Stomach (tissue), 9 donors: ENCODE results near the gene ATP5F1E. TPM values are rescaled to one million over a fixed set of nuclear protein-coding genes. Genes with fewer than 3 reads are reported as not detected.

Source experiments
- DNase-seq, 2 donors: peaks; one replicate each; pipeline versions ENCODE4 v3.0.0 to v3.0.0-alpha.2; 2013 to 2019
- H3K27ac ChIP-seq, 5 donors: fragments of 200-600 bp in 4 of 5; sonication (generic) in 4 of 5; one replicate each; pipeline ENCODE4 v1.5.1; 2013 to 2019; ENCODE audit warnings: mild to moderate bottlenecking in 1 of 5, moderate library complexity in 1 of 5
- H3K27me3 ChIP-seq, 3 donors: fragments of 200-600 bp; sonication (generic); one replicate each; pipeline ENCODE4 v1.5.1; 2017 to 2019; ENCODE audit warnings: mixed run types in 1 of 3
- H3K36me3 ChIP-seq, 4 donors: fragments of 200-600 bp; sonication (generic); 1 replicate in 3 of 4; 2 replicates in 1 of 4; pipeline ENCODE4 v1.5.1; 2016 to 2019
- H3K4me1 ChIP-seq, 4 donors: fragments of 200-600 bp; sonication (generic); one replicate each; pipeline ENCODE4 v1.5.1; 2016 to 2019
- H3K4me3 ChIP-seq, 4 donors: fragments of 200-600 bp; sonication (generic) in 3 of 4; one replicate each; pipeline ENCODE4 v1.5.1; 2016 to 2019; ENCODE audit warnings: mild to moderate bottlenecking in 1 of 4
- H3K9me3 ChIP-seq, 4 donors: fragments of 200-600 bp; sonication (generic); one replicate each; pipeline ENCODE4 v1.5.1; 2016 to 2019
- CTCF ChIP-seq, 7 experiments: fragments of 450-650 bp in 4 of 7; fragments of 200-600 bp in 3 of 7; sonication (generic) in 3 of 7; IDR thresholded peaks; one replicate each; pipeline ENCODE4 v1.5.1; 2016 to 2019; ENCODE audit warnings: antibody characterized with exemption in 7 of 7, control low read depth in 2 of 7, mild to moderate bottlenecking in 1 of 7
- EP300 ChIP-seq: sonication (generic); formaldehyde crosslinking; IDR thresholded peaks from one replicate; pipeline ENCODE4 v1.6.1; 2017; ENCODE audit warnings: antibody characterized with exemption
- POLR2A ChIP-seq, 4 donors: fragments of 450-650 bp; IDR thresholded peaks; one replicate each; pipeline ENCODE4 v1.6.1; 2016; ENCODE audit warnings: antibody characterized with exemption in 4 of 4, control low read depth in 2 of 4, mild to moderate bottlenecking in 1 of 4, moderate library complexity in 1 of 4
- POLR2AphosphoS5 ChIP-seq, 3 donors: sonication (generic); formaldehyde crosslinking; IDR thresholded peaks; one replicate each; pipeline ENCODE4 v1.6.1; 2016; ENCODE audit warnings: antibody characterized with exemption in 3 of 3
- WGBS, 5 donors: extraction: QIAGEN DNeasy Blood & Tissue Kit in 3 of 5; methylation state at CpG; one replicate each; pipeline versions ENCODE4 v1.1.5 to v1.1.7; 2013 to 2018; 5-methylcytosine and 5-hydroxymethylcytosine counted together
- intact Hi-C: fragments of 100-400 bp; cut with DNase I; formaldehyde crosslinking; loops from one replicate; pipeline ENCODE4 v1.15.1; 2023; ENCODE audit warnings: low total_unique reads
- polyA plus RNA-seq, 3 donors: library from polyadenylated mRNA; stranded (reverse); fragments of 200-250 nt; gene quantifications; one replicate each; pipeline ENCODE4 v1.2.3, GENCODE V29; 2013
- total RNA-seq, 5 donors: library from RNA; depleted of rRNA; stranded (reverse); fragments of >200 nt; gene quantifications; one replicate each; pipeline versions ENCODE4 v1.1.0 to v1.2.3, GENCODE V29; 2014 to 2016
- donor health status: healthy with polysubstance abuse.
- donor health status: Bipolar disorder and iron deficiency.
- donor health status: healthy.

ATP5F1E gene
- total and polyA plus RNA-seq, 8 donors, result 20.4 to 101 (median 43.9) TPM

GRCh38 chr20:59027741-59028320, 4.3 kb downstream of the ATP5F1E start:
- H3K27ac ChIP-seq, result no peak overlapping the region
- H3K4me1 ChIP-seq, result peaks cover 32 to 65% (median 52%) of the 10 kb centered on the region in 4 donors
- 85 to 89% (median 86%) methylated on average over 8 of the region's 8 CpGs for WGBS, 5 donors
- TF ChIP-seq EP300, result no peak
- no peak for TF ChIP-seq POLR2AphosphoS5 (IDR thresholded peaks at IDR 0.05)
- TF ChIP-seq POLR2A (IDR thresholded peaks at IDR 0.05), result no peak
- no peak for TF ChIP-seq CTCF (IDR thresholded peaks at IDR 0.05)
- H3K4me3 ChIP-seq, result no peak overlapping the region
- no peak for DNase-seq
- intact Hi-C loops, result no loop called here
- H3K36me3 ChIP-seq, result peaks cover 29 to 73% (median 69%) of the 10 kb centered on the region in 4 donors
- H3K27me3 ChIP-seq, result no peaks in the 10 kb centered on the region
- H3K9me3 ChIP-seq, result no peaks in the 10 kb centered on the region

DNA sequence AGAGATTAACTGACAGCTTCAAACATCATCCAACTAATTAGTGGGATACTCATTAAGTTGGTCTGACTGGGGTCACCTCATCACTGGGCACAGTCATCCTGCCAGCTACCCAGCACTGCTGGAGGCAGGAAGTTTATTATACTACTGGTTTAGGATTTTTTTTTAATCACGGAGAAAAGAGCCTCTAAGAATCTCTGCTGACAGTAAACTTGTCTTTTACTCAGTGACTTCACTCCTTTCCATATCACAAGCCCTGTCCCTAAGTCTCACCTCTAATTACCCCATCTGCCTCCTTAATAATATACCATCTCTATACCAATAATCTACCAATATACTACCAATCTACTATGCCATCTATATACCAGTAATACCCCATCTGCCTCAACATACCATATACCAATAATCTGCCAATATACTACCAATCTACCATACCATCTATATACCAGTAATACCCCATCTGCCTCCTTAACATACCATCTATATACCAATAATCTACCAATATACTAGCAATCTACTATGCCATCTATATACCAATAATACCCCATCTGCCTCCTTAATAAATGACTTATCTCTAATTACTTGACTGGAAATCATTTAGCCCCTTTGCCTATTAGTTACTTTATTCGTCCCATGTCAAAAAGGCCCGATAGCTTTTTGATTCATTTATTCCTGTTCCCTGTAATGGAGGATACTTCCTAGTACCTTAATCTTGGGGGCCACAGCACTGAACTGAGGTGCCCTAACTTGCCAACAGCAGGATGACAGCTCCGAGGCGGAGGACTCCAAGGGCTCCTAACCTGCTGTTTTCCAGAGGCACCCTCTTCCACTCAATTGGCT, 5.0 kb downstream of the ATP5F1E start:
- Histone ChIP-seq H3K4me3 (no peak overlapping the region), H3K4me1 (peaks cover 32 to 63% (median 49%) of the 10 kb centered on the region in 4 donors), H3K27me3 (no peaks in the 10 kb centered on the region), H3K9me3 (no peaks in the 10 kb centered on the region), H3K36me3 (peaks cover 32 to 80% (median 74%) of the 10 kb centered on the region in 4 donors), H3K27ac (no peak overlapping the region)
- no peak for DNase-seq
- WGBS, 5 donors, result 81 to 87% (median 86%) methylated on average over 5 of the region's 5 CpGs
- TF ChIP-seq POLR2AphosphoS5 (IDR thresholded peaks at IDR 0.05), result no peak
- TF ChIP-seq POLR2A (IDR thresholded peaks at IDR 0.05), result no peak
- TF ChIP-seq CTCF (IDR thresholded peaks at IDR 0.05), result no peak
- no peak for TF ChIP-seq EP300
- intact Hi-C loops, result no loop called here

DNA sequence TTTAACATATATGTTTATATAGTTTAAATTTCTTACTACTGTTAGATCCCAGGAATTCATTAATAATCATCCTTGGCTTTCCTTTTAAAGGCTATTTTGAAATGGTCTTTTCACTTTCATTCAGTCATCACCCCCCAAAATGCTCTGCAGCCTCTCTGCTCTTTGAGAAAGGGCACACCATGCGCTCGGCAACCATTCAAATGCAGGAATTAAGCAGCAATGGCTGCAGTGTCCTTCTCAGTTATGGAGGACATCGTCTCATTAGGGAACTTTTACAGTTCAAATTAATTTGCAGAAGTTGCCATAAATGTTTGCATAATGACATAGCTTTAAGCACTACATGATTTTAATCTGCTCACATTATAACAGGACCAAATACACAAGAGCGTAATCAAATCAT, 6.6 kb downstream of the ATP5F1E start:
- WGBS, 5 donors, result 93 to 97% (median 96%) methylated on average over 4 of the region's 4 CpGs
- H3K9me3 ChIP-seq, result no peaks in the 10 kb centered on the region

More for the DNA sequence above, 6.6 kb downstream of the ATP5F1E start:
- Histone ChIP-seq H3K4me1 (peaks cover 21 to 52% (median 38%) of the 10 kb centered on the region in 4 donors), H3K4me3 (no peak overlapping the region), H3K36me3 (peaks cover 32 to 85% (median 77%) of the 10 kb centered on the region in 4 donors), H3K27ac (no peak overlapping the region), H3K27me3 (no peaks in the 10 kb centered on the region)
- TF ChIP-seq EP300, result no peak
- TF ChIP-seq POLR2A (IDR thresholded peaks at IDR 0.05), result no peak
- no peak for TF ChIP-seq CTCF (IDR thresholded peaks at IDR 0.05)
- no peak for TF ChIP-seq POLR2AphosphoS5 (IDR thresholded peaks at IDR 0.05)
- intact Hi-C loops, result no loop called here
- no peak for DNase-seq
